LHCN-M2 (cell line): ENCODE results near the gene CCNYL1. TPM values are rescaled to one million over a fixed set of nuclear protein-coding genes. Genes with fewer than 3 reads are reported as not detected.

ENCODE experiments used
- DNase-seq: peaks from one replicate; pipeline ENCODE4 v3.0.0-alpha.2; 2012; ENCODE audit warnings: low read depth
- total RNA-seq: library from RNA; depleted of rRNA; stranded (reverse); fragments of >200 nt; gene quantifications from 2 replicates; pipeline ENCODE4 v1.2.3, GENCODE V29; 2014

CCNYL1 gene
- total RNA-seq, 1 experiment from 2014 or later = 7.2 TPM

DNA sequence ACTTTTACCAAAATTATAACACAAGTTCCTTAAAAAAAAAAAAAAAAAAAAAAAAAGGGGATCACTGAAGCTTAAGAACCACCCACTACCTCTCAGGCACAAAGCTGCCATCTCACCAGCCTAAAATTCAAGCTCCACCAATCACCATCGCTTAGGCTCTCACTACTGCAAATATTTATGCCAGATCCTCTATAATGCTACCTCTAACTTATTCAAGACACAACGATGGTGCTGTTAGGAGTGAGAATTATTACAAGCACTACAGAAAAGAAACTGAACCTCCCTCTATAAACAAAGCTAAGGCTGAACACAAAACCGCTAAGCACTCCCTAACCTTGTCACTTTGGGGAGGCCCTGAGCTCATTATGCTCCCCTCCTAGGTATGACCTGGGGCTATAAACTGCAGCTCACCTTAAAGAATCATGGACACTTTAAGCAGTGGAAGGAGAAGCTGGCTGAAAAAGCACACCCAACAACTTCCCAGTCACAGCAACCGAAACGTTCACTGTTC, 54.7 kb downstream of the CCNYL1 start:
- DNase-seq = no peak

DNA sequence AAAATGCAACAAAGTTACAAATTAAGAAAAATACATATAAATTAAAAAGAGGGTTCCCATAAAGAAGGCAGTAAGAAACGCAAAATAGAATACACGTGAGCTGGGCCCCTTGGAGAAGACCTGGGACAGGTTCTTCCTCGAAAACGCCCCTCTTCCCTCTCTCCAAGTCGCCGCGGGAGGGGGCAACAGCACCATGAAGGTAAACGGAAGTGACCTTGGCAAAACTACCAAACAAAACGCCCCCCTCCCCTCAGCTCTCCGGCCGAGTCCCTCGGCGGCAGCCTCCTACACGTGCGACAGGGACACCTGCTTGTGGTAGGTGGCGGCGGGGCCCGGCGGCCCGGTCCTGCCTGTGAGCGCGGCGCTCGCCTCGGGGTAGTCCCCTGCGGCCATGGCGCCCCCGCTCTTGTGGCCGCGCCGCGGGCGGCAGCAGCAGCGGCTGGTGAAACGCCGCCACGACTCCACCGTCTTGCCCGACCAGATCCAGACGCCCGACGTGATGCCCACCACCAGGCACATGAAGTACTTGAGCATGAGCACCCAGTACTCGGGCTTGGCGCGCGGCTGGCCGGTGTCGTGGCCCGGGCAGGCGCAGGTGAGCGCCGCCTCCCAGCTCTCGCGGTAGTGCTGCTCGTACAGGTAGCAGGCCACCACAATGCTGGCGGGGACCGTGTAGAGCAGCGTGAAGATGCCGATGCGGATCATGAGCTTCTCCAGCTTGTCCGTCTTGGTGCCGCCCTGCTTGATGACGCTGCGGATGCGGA, 55.4 kb downstream of the CCNYL1 start:
- DNase-seq = no peak

DNA sequence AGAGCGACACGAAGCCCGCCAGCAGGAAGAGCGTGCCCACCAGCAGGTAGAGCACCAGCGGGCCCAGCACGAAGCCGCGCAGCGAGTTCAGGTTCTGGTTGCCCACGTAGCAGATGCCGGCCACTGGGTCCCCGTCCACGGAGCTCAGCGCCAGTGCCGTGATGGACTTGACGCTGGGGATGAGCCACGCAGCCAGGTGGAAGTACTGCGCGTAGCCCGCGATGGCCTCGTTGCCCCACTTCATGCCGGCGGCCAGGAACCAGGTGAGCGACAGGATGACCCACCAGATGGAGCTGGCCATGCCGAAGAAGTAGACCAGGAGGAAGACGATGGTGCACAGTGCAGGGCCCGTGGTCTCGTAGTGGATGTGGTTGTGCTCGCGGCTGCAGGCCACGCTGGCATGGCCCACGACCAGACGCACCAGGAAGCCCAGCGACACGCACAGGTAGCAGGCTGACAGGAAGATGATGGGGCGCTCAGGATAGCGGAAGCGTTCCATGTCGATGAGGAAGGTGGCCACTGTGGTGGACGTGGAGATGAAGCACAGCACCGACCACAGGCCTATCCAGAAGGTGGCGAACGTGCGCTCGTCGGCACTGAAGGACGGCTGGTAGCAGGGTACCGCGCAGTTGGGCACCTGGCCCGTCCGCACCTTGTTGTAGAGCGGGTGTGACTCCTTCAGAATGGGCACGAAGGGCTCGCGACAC, 56.2 kb downstream of the CCNYL1 start:
- DNase-seq = no peak

DNA sequence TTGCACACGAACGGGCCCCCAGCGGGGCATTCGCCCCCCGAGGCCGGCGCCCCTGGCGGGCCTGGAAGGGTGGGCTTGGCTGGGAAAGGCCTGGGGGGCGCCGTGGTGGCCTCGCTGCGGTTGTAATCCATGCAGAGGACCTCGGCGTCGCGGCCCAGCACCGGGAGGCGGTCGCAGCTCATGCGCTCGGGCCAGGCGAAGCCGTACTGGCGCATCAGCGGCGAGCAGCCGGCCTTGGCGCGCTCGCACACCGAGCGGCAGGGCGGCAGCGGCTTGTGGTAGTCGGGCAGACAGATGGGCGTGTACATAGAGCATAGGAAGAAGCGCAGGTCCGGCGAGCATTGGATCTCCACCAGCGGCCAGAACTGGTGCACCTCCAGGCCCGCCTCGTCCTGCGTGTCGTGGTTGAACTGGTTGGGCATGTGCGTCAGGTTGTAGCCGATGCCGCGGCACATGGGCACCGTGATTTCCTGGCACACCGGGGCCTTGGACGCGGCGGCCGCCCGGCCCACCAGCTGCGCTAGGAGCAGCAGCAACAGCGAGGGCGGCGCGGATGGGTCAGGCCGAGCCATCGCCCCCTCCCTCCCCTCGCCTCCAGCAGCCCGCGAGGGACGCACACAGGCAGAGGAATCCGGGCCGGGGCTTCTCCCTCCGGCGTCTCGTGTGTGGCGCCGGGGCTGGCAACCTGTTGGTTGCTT, 56.9 kb downstream of the CCNYL1 start:
- peak; percentile 24 for DNase-seq

DNA sequence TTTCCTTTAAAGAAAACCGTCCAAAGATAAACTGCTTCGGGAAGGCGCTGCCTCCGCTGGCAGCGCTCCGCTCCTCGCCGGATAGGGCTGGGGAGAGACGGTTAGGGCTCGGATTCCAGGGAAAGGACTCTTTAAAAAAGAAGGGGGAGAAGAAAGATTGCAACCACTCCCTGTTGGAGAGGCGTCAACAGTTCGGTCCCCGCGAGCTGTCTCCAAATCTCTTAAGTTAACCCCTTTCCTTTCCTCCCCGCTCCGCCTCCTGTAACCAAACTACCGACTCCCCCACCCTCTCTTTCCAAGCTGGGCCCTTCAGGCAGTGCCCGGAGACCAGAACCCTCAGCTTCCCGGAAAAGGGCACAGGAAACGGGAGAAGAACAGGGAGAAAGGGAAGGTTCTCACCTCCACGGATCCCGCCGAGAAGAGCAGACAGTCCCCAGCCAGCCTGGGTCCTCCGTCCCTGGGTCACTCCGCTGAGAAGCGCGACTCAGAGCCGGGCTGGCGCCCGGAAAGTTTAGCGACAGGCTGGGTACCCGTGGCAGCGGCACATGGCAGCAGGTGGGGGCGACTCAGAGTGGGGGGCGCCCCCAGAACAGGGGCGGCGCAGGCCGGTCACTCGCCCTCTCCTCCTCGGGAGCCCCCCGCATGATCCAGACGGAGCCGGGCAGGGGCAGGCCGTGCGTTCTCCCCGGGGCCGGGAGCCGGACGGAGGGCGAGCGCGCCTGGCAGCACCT, 57.6 kb downstream of the CCNYL1 start:
- DNase-seq = peak; percentile 39

DNA sequence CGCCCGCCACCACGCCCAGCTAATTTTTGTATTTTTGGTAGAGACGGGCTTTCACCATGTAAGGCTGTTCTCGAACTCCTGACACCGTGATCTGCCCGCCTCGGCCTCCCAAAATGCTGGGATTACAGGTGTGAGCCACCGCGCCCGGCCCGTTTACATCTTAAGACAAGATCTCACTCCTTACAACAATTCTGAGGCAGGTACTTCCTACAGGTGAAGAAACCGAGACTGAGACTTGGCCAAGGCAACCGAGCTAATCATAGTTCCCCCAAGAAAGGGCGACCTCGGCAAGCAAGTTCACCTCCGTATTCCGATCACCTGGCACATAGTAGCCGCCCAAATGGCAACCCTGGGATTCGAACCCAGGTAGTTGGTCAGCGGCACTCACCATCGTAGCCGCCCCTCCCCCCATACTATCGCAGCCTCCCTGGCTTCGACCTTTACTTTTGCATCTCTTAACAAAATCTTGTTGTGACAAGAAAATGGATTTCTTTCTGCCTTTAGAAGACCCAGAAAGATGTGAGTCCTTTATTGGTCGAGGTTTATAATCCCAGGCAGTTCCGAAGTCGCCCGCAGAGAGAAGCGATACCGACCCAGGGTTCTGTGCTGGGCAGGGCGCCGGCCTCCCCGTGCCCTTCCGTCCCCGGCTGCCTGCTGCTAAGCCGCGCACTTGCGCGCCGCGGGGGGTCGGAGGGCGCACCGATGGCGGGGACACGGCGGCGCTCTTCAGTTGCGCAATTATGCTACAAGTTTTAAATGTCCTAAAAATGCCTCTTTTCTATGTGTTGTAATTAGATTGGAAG, 59.4 kb downstream of the CCNYL1 start:
- DNase-seq = no peak

DNA sequence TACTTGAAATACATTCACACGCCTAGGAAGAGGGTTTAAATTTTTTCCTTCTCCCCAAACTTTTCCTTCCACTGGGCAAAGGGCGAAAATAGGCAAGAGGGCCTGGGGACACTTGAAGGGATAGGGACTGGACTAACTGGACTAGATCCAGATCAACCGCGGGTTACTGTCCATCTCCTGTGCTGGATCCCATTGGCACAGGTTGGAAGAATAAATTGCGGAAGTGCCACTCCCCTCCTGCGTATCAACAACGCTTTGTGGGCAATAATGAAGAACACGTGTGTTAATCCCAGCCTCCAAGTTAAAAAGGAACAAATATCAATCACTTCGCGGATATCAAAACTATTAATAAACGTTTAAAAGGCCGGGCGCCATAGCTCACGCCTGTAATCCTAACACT, 60.0 kb downstream of the CCNYL1 start:
- no peak for DNase-seq

DNA sequence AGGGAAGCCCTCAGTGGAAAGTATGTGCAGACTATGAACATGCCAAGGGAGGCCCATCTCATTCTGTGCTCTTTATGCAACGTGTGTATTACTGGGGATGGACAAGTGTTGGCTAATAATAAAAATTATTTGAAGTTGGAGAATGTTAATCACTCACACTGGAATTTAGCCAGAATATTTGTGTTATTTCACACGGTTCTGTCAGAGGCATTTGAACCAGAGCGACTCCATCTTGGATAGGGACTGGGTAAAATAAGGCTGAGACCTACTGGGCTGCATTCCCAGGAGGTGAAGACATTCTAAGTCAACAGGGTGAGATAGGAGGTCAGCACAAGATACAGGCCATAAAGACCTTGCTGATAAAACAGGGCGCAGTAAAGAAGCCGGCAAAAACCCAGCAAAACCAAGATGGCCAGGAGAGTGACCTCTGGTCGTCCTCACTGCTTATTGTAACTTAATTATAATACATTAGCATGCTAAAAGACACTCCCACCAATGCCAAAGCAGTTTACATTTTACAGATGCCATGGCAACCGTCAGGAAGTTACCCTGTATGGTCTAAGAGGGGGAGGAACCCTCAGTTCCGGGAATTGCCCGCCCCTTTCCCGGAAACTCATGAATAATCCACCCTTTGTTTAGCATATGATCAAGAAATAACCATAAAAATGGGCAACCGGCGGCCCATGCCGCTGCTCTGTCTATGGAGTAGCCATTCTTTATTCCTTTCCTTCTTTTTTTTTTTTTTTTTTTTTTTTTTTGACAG, 60.8 kb downstream of the CCNYL1 start:
- peak; percentile 14 for DNase-seq

DNA sequence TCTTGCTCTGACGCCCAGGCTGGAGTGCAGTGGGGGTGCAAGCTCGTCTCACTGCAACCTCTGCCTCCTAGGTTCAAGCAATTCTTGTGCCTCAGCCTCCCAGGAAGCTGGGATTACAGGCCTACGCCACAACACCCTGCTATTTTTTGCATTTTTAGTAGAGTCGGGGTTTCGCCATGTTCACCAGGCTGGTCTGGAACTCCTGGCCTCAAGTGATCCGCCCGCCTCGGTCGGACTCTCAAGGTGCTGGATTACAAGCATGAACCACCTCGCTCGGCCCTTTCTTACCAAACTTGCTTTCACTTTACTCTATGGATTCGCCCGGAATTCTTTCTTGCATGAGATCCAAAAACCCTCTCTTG, 61.4 kb downstream of the CCNYL1 start:
- DNase-seq = no peak

DNA sequence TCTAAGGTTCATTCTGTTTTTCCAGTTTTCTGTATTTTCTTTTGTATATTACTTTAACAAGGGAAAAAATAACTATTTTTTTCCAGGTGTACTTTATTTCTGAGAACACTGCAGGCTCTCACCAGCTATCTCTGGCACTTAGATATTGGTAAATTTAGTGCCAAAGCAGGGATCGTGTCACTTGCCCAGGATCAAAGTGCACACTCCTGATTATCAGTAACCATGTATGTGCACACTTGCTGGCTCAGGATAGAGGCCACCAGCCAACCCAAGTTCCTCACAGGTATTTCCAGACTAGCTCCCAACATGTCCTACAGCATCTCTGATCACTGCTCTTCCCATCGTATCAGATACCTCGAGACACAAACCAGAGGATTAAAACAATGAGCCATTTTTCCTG, 64.0 kb downstream of the CCNYL1 start:
- DNase-seq = no peak

DNA sequence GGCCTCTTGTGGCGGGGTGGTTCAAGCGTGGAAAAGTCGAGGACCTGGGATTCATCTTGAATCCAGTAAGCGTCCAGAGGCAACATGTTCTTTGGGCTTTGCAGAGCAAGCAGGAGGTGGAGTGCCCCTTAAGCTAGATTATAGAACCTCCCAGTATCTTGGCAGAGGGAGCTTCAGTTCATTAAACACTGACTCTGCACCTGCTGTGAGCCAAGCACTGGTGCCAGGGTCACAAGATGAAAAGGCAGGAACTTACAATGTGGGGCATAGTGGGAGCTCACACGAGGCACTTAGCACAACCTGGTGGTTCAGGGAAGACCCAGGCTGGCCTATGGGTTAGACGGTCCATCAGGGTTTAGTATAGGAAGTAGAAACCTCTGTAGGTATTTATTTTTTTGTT, 65.7 kb downstream of the CCNYL1 start:
- DNase-seq = no peak

DNA sequence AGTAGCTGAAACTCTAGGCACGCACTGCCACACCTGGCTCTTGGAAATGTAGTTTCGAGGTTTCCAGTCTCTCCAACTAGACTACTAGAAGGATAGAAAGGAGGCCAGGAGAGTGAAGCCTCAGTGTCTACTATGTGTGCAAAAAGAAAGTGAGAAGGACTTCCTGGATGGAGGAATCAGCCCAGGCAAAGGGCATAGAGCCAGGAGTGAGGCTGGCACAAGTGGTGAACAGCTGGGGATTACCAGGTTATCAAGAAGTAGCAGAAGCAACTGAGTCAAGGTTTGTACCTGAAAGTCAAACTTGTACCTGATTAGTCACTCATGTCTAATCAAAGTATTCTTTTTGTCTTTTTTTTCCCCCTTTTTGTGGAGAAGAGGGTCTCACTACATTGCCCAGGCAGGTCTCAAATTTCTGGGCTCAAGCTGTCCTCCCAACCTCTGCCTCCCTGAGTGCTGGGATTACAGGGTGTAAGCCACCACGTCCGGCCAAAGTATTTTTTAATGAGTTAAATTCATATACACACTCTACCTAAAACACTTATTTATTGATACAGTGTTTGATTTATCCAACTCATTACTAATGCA, 67.0 kb downstream of the CCNYL1 start:
- DNase-seq = no peak

DNA sequence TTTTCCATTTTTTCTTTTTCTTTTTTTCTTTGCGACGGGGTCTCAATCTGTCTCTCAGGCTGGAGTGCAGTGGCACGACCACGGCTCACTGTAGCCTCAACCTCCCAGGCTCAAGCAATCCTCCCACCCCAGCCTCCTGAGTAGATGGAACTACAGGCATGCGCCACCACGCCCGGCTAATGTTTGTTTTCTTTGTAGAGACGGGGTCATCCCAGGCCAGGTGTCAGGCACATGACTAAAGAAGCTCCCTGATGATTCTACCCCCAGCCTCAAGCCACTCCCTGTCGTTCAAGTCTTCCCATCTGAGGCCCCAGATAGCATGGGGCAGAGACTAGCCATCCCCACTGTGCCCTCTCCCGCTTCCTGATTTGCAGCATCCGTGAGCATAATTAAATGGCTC, 68.1 kb downstream of the CCNYL1 start:
- no peak for DNase-seq

DNA sequence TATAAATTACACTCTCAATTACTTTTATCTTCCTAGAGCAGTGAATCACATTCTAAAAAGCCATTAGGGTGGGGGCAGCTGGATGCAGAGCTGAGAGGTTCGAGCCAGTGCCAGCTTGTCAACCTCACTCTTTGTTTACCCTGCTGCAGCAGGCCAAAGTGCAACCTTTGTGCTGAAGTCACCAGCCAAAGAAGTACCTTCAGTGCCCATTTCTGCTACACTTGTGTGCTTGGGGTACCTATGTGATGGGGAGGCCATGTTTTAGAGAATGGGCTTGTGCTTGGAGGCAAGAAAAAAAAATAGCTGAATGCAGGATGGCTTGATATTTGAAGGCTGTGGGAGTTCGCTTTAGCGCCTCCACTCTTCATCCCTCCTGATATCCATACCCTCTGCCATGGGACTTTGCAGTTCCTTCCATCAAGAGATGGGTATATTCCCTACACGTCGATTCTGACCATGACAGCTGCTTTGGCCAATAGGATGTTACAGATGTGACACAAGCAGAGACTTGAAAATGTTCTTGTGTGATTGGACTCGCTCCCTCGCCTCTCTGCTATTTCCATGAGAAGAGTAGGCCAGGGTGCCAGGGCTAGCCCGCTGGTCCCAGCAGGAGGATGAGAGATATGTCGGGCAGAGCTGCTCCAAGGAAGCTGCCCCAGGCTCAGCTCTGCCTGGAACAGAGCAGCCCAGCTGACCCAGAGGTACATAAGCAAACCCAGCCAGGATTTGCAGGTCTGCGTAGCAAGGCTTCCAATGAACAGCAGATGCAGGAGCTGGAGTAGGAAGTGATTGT, 71.0 kb downstream of the CCNYL1 start:
- DNase-seq = no peak

DNA sequence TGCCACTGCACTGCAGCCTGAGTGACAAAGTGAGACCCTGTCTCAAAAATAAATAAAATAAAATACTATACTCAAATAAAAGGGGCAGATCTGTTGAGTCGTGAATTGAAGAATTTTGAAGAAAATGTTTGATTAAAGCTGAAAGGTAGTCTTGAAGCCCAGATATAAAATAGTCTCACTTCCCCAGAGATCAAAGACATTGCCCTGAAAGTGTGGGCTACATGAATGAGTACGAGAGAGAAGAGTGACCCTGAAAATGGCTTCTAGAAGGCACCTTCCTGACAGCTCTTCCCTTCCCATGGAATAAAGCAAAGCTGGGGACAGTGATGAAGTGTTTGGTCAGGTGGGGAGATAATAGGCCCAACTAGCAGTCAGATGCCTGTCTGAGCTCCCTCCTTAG, 72.1 kb downstream of the CCNYL1 start:
- DNase-seq = no peak

DNA sequence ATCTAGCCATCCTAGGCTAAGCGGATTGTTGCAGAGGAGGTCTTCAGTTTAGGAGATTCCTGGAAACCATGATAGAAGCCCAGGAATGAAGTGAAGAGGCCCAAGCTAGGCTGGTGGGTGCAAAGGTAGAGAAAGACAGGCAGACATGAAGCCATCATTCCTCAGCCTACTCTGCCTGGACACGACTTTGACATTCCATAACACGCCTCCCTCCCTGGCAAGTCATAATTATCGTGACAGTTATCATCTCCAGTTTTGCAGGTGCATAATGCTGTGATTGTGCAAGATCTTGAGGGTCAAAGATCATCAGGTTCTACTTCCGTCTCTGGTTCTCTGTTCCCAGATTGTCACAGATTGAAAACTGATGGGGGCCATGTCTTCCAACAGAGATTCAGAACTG, 73.5 kb downstream of the CCNYL1 start:
- DNase-seq = no peak

DNA sequence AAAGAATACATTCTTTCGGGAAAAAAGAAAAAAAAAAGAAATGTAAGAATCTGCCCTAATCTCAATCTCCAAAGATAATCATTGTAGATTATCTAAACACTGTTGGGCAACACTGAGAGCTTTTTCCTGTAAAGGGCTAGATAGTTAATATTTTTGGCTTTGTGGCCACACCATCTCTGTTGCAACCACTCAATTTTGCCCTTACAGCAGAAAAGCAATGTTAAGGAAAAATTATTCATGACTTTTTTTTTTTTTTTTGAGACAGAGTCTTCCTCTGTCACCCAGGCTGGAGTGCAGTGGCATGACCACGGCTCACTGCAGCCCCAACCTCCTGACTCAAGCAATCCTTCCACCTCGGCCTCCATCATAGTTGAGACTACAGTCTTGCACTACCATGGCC, 75.6 kb downstream of the CCNYL1 start:
- no peak for DNase-seq

DNA sequence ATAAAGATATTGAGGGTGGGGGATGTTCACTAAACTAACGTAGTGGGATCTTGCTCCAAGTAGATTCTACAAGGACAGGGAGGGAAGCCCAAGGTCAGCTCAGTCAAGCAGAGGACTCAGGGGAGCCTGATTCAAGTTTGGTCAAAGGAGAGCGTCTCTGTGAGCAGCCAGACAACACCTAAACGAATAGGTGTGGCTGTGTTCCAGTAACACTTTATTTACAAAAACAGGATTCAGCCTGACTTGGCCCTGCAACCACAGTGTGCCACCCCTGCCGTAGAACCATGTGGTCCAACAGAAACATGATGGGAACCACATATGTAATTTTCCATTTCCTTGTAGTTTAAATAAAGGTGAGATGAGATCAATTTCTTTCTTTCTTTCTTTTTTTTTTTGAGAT, 76.4 kb downstream of the CCNYL1 start:
- DNase-seq = no peak

DNA sequence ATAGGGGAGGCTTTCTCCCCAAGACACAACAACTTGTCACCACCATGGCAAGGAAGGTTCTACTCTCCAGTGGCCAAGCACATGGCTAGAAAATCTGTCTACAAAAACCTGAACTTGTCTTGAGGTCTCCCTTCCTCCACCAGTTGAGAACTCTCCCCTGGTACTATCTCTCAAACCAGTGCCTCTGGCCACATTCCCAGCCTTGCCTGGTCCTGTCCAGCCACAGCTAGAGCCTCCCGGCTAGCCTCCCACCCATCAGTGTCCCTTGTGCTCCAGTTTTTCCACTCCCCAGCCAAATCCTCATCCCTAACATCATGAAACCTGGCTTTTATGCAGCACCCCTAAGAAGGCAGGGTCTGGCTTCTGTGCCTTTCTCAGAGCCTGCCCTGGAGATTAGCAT, 79.5 kb downstream of the CCNYL1 start:
- DNase-seq = no peak
